Loucy (cell line): Measurements from ENCODE around the gene MRPS9.

Experiments
- H2AFZ ChIP-seq: fragments of 200-600 bp; sonication (generic); 2 replicates; pipeline ENCODE4 v1.6.0; 2016; ENCODE audit warnings: antibody characterized with exemption, mild to moderate bottlenecking, low read length, moderate library complexity
- H3F3A ChIP-seq: fragments of 200-600 bp; 2 replicates; pipeline ENCODE4 v1.6.0; 2016; ENCODE audit warnings: antibody characterized with exemption, low read depth, mild to moderate bottlenecking
- H3K27me3 ChIP-seq: fragments of 200-600 bp; sonication (generic); 2 replicates; pipeline ENCODE4 v1.6.1; 2014; ENCODE audit warnings: low read length, mild to moderate bottlenecking; ENCODE audit not compliant: insufficient read depth, poor library complexity, severe bottlenecking
- H3K36me3 ChIP-seq: fragments of 200-600 bp; sonication (generic); 2 replicates; pipeline ENCODE4 v1.6.1; 2016; ENCODE audit warnings: low read length; ENCODE audit not compliant: insufficient read depth
- H3K4me1 ChIP-seq: fragments of 200-600 bp; sonication (generic); 2 replicates; pipeline ENCODE4 v1.5.1; 2014; ENCODE audit warnings: low read length, mild to moderate bottlenecking; ENCODE audit not compliant: insufficient read depth, poor library complexity, severe bottlenecking
- H3K4me2 ChIP-seq: fragments of 200-600 bp; sonication (generic); 2 replicates; pipeline ENCODE4 v1.6.0; 2014; ENCODE audit warnings: antibody characterized with exemption, low read length, low read depth, mild to moderate bottlenecking; ENCODE audit not compliant: poor library complexity, severe bottlenecking
- H3K4me3 ChIP-seq: fragments of 200-600 bp; sonication (generic); 2 replicates; pipeline ENCODE4 v1.5.1; 2014; ENCODE audit warnings: low read length, mild to moderate bottlenecking, mixed read lengths; ENCODE audit not compliant: poor library complexity, severe bottlenecking
- H3K79me2 ChIP-seq: fragments of 200-600 bp; sonication (generic); 2 replicates; pipeline ENCODE4 v1.6.1; 2014; ENCODE audit warnings: low read length; ENCODE audit not compliant: insufficient read depth
- H3K9ac ChIP-seq: fragments of 200-600 bp; sonication (generic); 2 replicates; pipeline ENCODE4 v1.6.0; 2014; ENCODE audit warnings: mild to moderate bottlenecking, low read depth, low read length, moderate library complexity; ENCODE audit not compliant: poor library complexity, severe bottlenecking
- H3K9me2 ChIP-seq: fragments of 200-600 bp; sonication (generic); replicated peaks from 2 replicates; pipeline ENCODE4 v1.6.1; 2016; ENCODE audit warnings: low read depth, low read length, mixed read lengths
- H3K9me3 ChIP-seq: fragments of 200-600 bp; sonication (generic); 2 replicates; pipeline ENCODE4 v1.6.1; 2014; ENCODE audit warnings: mild to moderate bottlenecking, antibody characterized with exemption, low read length, low read depth; ENCODE audit not compliant: insufficient read depth
- H4K20me1 ChIP-seq: fragments of 200-600 bp; sonication (generic); 2 replicates; pipeline ENCODE4 v1.6.0; 2014; ENCODE audit warnings: antibody characterized with exemption, low read length, mild to moderate bottlenecking; ENCODE audit not compliant: insufficient read depth, poor library complexity, severe bottlenecking
- EZH2phosphoT487 ChIP-seq: fragments of 200-600 bp; IDR thresholded peaks from 2 replicates; pipeline ENCODE4 v1.6.1; 2018; ENCODE audit warnings: antibody characterized with exemption, mild to moderate bottlenecking, moderate library complexity, borderline replicate concordance
- TF ChIP-seq, protein P1 (sequence below): fragments of 200-600 bp; sonication (generic); conservative IDR thresholded peaks from 2 replicates; pipeline ENCODE4 v1.5.1; 2014; ENCODE audit warnings: mild to moderate bottlenecking, antibody characterized with exemption, low read length

The MRPS9 gene

DNA sequence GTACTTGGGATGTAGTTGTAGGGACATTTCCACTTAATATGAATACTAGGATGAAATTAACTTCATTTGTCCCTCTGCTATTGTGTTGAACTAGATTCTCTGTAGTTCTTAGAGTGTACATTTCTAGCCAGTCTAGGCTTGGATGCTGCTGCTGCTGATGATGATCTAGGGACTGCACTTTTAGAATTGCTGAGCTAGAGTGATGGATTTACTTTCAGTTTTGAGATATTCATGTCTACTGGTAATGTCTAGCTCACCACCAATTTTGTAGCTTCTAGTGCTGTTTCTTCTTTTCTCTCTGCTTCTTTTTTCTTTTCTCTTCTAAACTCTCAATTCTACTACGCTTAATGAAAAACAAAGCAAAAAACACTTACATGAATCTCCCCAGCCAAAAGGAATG is 49.4 kb downstream of the MRPS9 start:
- no peaks in the 10 kb centered on the region for H4K20me1 ChIP-seq

DNA sequence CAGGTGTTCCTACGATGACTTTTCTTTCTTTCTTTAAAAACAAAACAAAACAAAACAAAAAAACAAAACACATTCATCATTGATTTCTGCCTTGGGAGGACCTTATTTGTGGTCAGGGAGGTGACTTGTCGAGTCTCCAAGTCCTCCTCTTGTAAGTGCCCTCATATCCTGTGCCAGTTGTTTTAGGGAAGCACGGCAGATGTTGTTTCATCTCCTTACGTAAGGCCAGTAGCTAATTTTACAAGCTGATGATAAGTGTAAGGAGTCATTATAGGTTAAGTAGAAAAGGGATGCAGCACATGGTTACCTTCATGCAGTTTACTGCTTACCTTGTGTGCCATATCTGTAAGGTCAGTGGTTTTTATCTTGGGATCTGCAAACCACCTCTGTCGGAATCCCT is 52.2 kb downstream of the MRPS9 start:
- Histone ChIP-seq H3K4me1 (peaks cover 13% of the 10 kb centered on the region), H3K9me3 (no peaks in the 10 kb centered on the region), H3F3A (no peaks in the 10 kb centered on the region), H3K9ac (no peak overlapping the region), H3K79me2 (no peaks in the 10 kb centered on the region), H3K4me2 (no peak overlapping the region), H3K9me2 (no peaks in the 10 kb centered on the region), H2AFZ (no peak overlapping the region), H3K36me3 (peaks cover 12% of the 10 kb centered on the region; the same call in 1 of the 2 replicates), H4K20me1 (no peaks in the 10 kb centered on the region), H3K27me3 (no peaks in the 10 kb centered on the region), H3K4me3 (no peak overlapping the region)
- TF ChIP-seq EZH2phosphoT487: no peak
- TF ChIP-seq, protein P1, sequence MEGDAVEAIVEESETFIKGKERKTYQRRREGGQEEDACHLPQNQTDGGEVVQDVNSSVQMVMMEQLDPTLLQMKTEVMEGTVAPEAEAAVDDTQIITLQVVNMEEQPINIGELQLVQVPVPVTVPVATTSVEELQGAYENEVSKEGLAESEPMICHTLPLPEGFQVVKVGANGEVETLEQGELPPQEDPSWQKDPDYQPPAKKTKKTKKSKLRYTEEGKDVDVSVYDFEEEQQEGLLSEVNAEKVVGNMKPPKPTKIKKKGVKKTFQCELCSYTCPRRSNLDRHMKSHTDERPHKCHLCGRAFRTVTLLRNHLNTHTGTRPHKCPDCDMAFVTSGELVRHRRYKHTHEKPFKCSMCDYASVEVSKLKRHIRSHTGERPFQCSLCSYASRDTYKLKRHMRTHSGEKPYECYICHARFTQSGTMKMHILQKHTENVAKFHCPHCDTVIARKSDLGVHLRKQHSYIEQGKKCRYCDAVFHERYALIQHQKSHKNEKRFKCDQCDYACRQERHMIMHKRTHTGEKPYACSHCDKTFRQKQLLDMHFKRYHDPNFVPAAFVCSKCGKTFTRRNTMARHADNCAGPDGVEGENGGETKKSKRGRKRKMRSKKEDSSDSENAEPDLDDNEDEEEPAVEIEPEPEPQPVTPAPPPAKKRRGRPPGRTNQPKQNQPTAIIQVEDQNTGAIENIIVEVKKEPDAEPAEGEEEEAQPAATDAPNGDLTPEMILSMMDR: no peak

More for the DNA sequence above, 49.4 kb downstream of the MRPS9 start:
- Histone ChIP-seq H3K4me1 (peaks cover 13% of the 10 kb centered on the region), H3K9ac (peak overlapping the region; percentile 25), H3K27me3 (no peaks in the 10 kb centered on the region), H3K79me2 (no peaks in the 10 kb centered on the region), H3K36me3 (peaks cover 5% of the 10 kb centered on the region; the same call in 1 of the 2 replicates), H3K4me3 (peak overlapping the region; percentile 21), H2AFZ (peak overlapping the region; percentile 31), H3F3A (no peaks in the 10 kb centered on the region), H3K9me2 (no peaks in the 10 kb centered on the region), H3K4me2 (peak overlapping the region; percentile 58), H3K9me3 (no peaks in the 10 kb centered on the region)
- TF ChIP-seq, protein P1: no peak
- TF ChIP-seq EZH2phosphoT487: no peak

DNA sequence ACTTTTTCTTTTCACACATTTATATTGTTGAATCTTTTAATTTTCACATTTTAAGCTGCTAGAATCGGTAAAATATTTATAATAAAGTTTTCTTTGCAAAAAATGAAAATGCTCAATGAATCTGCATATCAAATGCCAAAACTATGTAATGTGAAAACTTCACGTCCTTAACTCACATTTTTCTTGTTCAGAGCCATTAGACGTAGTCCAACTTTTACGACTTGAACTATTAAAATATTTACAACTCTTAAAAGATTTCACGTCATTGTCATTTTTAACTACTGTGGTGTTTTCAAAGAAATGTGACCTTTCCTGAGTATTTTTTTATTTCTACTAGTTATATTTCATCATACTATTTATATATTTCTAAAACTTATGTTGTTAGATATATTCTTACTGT is 54.9 kb downstream of the MRPS9 start:
- Histone ChIP-seq H3K9me2 (no peaks in the 10 kb centered on the region), H3K79me2 (no peaks in the 10 kb centered on the region), H3K4me1 (peaks cover 2% of the 10 kb centered on the region), H3K36me3 (peaks cover 19% of the 10 kb centered on the region; the same call in 1 of the 2 replicates), H3K9ac (no peak overlapping the region), H3K4me3 (no peak overlapping the region), H3F3A (no peaks in the 10 kb centered on the region), H2AFZ (no peak overlapping the region), H3K9me3 (no peaks in the 10 kb centered on the region), H3K27me3 (no peaks in the 10 kb centered on the region), H3K4me2 (no peak overlapping the region), H4K20me1 (no peaks in the 10 kb centered on the region)
- TF ChIP-seq, protein P1: no peak
- TF ChIP-seq EZH2phosphoT487: no peak
